GM23338 (cell line): Measurements from ENCODE around the gene AP1G1. TPM values are rescaled to one million over a fixed set of nuclear protein-coding genes. Genes with fewer than 3 reads are reported as not detected.

ENCODE experiments used
- ATAC-seq: fragments of 200-7000 bp; cut with Tn5 transposase; 3 replicates; pipeline ENCODE4 v1.9.1; 2020
- DNase-seq: peaks from one replicate; pipeline ENCODE4 v3.0.0-alpha.2; 2015; ENCODE audit warnings: low spot score
- H2AFZ ChIP-seq: fragments of 200-600 bp; sonication (generic); 2 replicates; pipeline ENCODE4 v1.8.0; 2016; ENCODE audit warnings: antibody characterized with exemption, mild to moderate bottlenecking, moderate library complexity
- H3F3A ChIP-seq: fragments of 200-600 bp; sonication (generic); replicated peaks from 2 replicates; pipeline ENCODE4 v1.8.0; 2017; ENCODE audit warnings: antibody characterized with exemption, mixed run types, low read depth
- H3K27ac ChIP-seq: fragments of 200-600 bp; sonication (generic); 2 replicates; pipeline ENCODE4 v1.6.1; 2016; ENCODE audit warnings: low read depth
- H3K27me3 ChIP-seq: fragments of 200-600 bp; sonication (generic); 2 replicates; pipeline ENCODE4 v1.8.0; 2016; ENCODE audit warnings: mild to moderate bottlenecking, mixed run types, moderate library complexity; ENCODE audit not compliant: insufficient read depth
- H3K36me3 ChIP-seq: fragments of 200-600 bp; sonication (generic); 2 replicates; pipeline ENCODE4 v1.8.0; 2016; ENCODE audit warnings: mild to moderate bottlenecking; ENCODE audit not compliant: insufficient read depth
- H3K4me1 ChIP-seq: fragments of 200-600 bp; sonication (generic); 2 replicates; pipeline ENCODE4 v1.8.0; 2016; ENCODE audit warnings: mild to moderate bottlenecking, moderate library complexity; ENCODE audit not compliant: insufficient read depth
- H3K4me2 ChIP-seq: fragments of 200-600 bp; sonication (generic); 2 replicates; pipeline ENCODE4 v1.7.1; 2017; ENCODE audit warnings: mixed run types
- H3K4me3 ChIP-seq: fragments of 200-600 bp; sonication (generic); 2 replicates; pipeline ENCODE4 v1.6.1; 2016; ENCODE audit warnings: mixed run types
- H3K79me2 ChIP-seq: fragments of 200-600 bp; sonication (generic); replicated peaks from 2 replicates; pipeline ENCODE4 v1.8.0; 2017; ENCODE audit warnings: mild to moderate bottlenecking; ENCODE audit not compliant: insufficient read depth
- H3K9me2 ChIP-seq: fragments of 200-600 bp; sonication (generic); 2 replicates; pipeline ENCODE4 v1.8.0; 2017; ENCODE audit not compliant: insufficient read depth
- H4K20me1 ChIP-seq: fragments of 200-600 bp; sonication (generic); replicated peaks from 2 replicates; pipeline ENCODE4 v1.8.0; 2017; ENCODE audit warnings: mild to moderate bottlenecking; ENCODE audit not compliant: insufficient read depth
- H3K27ac Mint-ChIP-seq: 2 replicates; pipeline ENCODE4 v1.8.0; 2020; ENCODE audit warnings: inconsistent platforms, mild to moderate bottlenecking, moderate library complexity, mixed read lengths
- H3K27me3 Mint-ChIP-seq: 3 replicates; pipeline ENCODE4 v1.8.0; 2022; ENCODE audit warnings: low read depth, mild to moderate bottlenecking, moderate library complexity, mixed read lengths, inconsistent platforms; ENCODE audit not compliant: insufficient read depth, poor library complexity
- H3K36me3 Mint-ChIP-seq: 3 replicates; pipeline ENCODE4 v1.8.0; 2021; ENCODE audit warnings: low read depth, mild to moderate bottlenecking, inconsistent platforms, moderate library complexity, mixed read lengths
- H3K4me1 Mint-ChIP-seq: 3 replicates; pipeline ENCODE4 v1.8.0; 2020; ENCODE audit warnings: mild to moderate bottlenecking, inconsistent platforms, mixed read lengths
- H3K4me3 Mint-ChIP-seq: 3 replicates; pipeline ENCODE4 v1.8.0; 2021; ENCODE audit warnings: moderate library complexity, mild to moderate bottlenecking, inconsistent platforms, mixed read lengths
- H3K9me3 Mint-ChIP-seq: 3 replicates; pipeline ENCODE4 v1.8.0; 2020; ENCODE audit warnings: moderate library complexity, mild to moderate bottlenecking, inconsistent platforms, mixed read lengths
- CREB1 ChIP-seq: fragments of 250-450 bp; sonication (Bioruptor Pico); IDR thresholded peaks from 2 replicates; pipeline ENCODE4 v1.5.0; 2020; ENCODE audit warnings: low read depth, mild to moderate bottlenecking, moderate library complexity
- CTCF ChIP-seq, 2 experiments: fragments of 200-600 bp in 1 of 2; sonication (generic) in 1 of 2; conservative IDR thresholded peaks; 2 replicates each; pipeline versions ENCODE4 v1.5.1 to v1.6.1; 2016 to 2017; ENCODE audit warnings: antibody characterized with exemption in 2 of 2, low read depth in 2 of 2, mild to moderate bottlenecking in 2 of 2, moderate library complexity in 1 of 2
- ETS1 ChIP-seq: IDR thresholded peaks from 2 replicates; pipeline ENCODE4 v1.6.1; 2016; ENCODE audit warnings: antibody characterized with exemption
- EZH2 ChIP-seq: fragments of 200-600 bp; sonication (generic); IDR thresholded peaks from one replicate; pipeline ENCODE4 v1.8.0; 2017; ENCODE audit warnings: antibody characterized with exemption, mild to moderate bottlenecking, low read depth; ENCODE audit not compliant: unreplicated experiment
- EZH2phosphoT487 ChIP-seq: fragments of 200-600 bp; sonication (generic); IDR thresholded peaks from one replicate; pipeline ENCODE4 v1.8.1; 2018; ENCODE audit warnings: antibody characterized with exemption; ENCODE audit not compliant: unreplicated experiment
- JUNB ChIP-seq: IDR thresholded peaks from one replicate; pipeline ENCODE4 v1.6.1; 2016; ENCODE audit warnings: antibody characterized with exemption; ENCODE audit not compliant: unreplicated experiment
- NANOG ChIP-seq: IDR thresholded peaks from 2 replicates; pipeline ENCODE4 v1.6.1; 2016; ENCODE audit warnings: antibody characterized with exemption, borderline replicate concordance
- POLR2AphosphoS5 ChIP-seq: IDR thresholded peaks from 2 replicates; pipeline ENCODE4 v1.6.1; 2016; ENCODE audit warnings: antibody characterized with exemption, low read depth
- REST ChIP-seq: IDR thresholded peaks from one replicate; pipeline ENCODE4 v1.6.1; 2018; ENCODE audit warnings: antibody characterized with exemption; ENCODE audit not compliant: unreplicated experiment
- STAT1 ChIP-seq: IDR thresholded peaks from one replicate; pipeline ENCODE4 v1.6.1; 2016; ENCODE audit warnings: antibody characterized with exemption; ENCODE audit not compliant: unreplicated experiment
- ZNF114 ChIP-seq: fragments of 250-450 bp; sonication (Bioruptor Pico); IDR thresholded peaks from 2 replicates; pipeline ENCODE4 v1.5.0; 2020; ENCODE audit warnings: mild to moderate bottlenecking, moderate library complexity
- ZNF331 ChIP-seq: fragments of 250-450 bp; sonication (Bioruptor Pico); IDR thresholded peaks from 2 replicates; pipeline ENCODE4 v1.5.0; 2020; ENCODE audit warnings: low read depth, mild to moderate bottlenecking, moderate library complexity
- ZNF462 ChIP-seq: fragments of 250-450 bp; sonication (Bioruptor Pico); IDR thresholded peaks from 2 replicates; pipeline ENCODE4 v1.5.0; 2020; ENCODE audit warnings: mild to moderate bottlenecking, moderate library complexity
- polyA plus RNA-seq: library from polyadenylated mRNA; unstranded; fragments of >200 nt; fragmentation: Nextera tagmentation; extraction: Ambion mirVana; gene quantifications from 2 replicates; pipeline ENCODE4 v1.2.1, GENCODE V29; 2016
- total RNA-seq: library from RNA; depleted of rRNA; stranded (reverse); fragments of >200 nt; shearing (Covaris generic); gene quantifications from 2 replicates; pipeline ENCODE4 v1.2.3, GENCODE V29; 2014

AP1G1 gene
- total and polyA plus RNA-seq, 2 experiments from 2014 or later: 16.3 to 73.3 TPM

- H3K27ac ChIP-seq: peak overlapping the region; percentile 27
- H3K27me3 ChIP-seq: no peaks in the 10 kb centered on the region
- H3K79me2 ChIP-seq: peaks cover 70% of the 10 kb centered on the region
- H3K9me3 Mint-ChIP-seq: no peaks in the 10 kb centered on the region
- H2AFZ ChIP-seq: no peak overlapping the region
- peak overlapping the region; percentile 7; the same call in 1 of the 2 replicates for H3K4me3 ChIP-seq
- TF ChIP-seq EZH2 (no peak), ZNF114 (CRISPR knock-in tag) (no peak), NANOG (no peak), EZH2phosphoT487 (no peak), ETS1 (no peak), STAT1 (no peak), ZNF462 (CRISPR knock-in tag) (no peak), CREB1 (no peak), JUNB (no peak), CTCF (conservative IDR thresholded peaks at IDR 0.05; ENCODE audit: low read depth in 2 of 2) (no peak), ZNF331 (no peak), POLR2AphosphoS5 (no peak), REST (no peak)
- H3K4me1 Mint-ChIP-seq: peaks cover 60% of the 10 kb centered on the region
- no peaks in the 10 kb centered on the region; the same call in 1 of the 2 replicates for H3F3A ChIP-seq
- H3K27me3 Mint-ChIP-seq: peaks cover 2% of the 10 kb centered on the region
- DNase-seq (no peak), ATAC-seq (no peak)
- H3K9me2 ChIP-seq: no peaks in the 10 kb centered on the region
- H3K36me3 ChIP-seq: no peaks in the 10 kb centered on the region
- H3K4me1 ChIP-seq: peaks cover 57% of the 10 kb centered on the region
- peak overlapping the region; percentile 82; the same call in 1 of the 2 replicates for H3K27ac Mint-ChIP-seq
- peak overlapping the region; percentile 39; the same call in 2 of the 3 replicates for H3K4me3 Mint-ChIP-seq
- peaks cover 9% of the 10 kb centered on the region; the same call in 1 of the 2 replicates for H4K20me1 ChIP-seq
- peak overlapping the region; percentile 48 for H3K4me2 ChIP-seq
- H3K36me3 Mint-ChIP-seq: peaks cover 3% of the 10 kb centered on the region; the same call in 2 of the 3 replicates
These were observed 96.1 kb downstream of the AP1G1 start for GRCh38 chr16:71712501-71712900.
